ENCODE data around the gene EPB41. TPM values are rescaled to one million over a fixed set of nuclear protein-coding genes. Genes with fewer than 3 reads are reported as not detected.

The EPB41 gene
- total and polyA plus RNA-seq, 9 of the 15 experiments (the other 6 are each of a cell fraction or from before 2014, with no cell fraction given), result 3.7 to 213 (median 141) TPM

DNA sequence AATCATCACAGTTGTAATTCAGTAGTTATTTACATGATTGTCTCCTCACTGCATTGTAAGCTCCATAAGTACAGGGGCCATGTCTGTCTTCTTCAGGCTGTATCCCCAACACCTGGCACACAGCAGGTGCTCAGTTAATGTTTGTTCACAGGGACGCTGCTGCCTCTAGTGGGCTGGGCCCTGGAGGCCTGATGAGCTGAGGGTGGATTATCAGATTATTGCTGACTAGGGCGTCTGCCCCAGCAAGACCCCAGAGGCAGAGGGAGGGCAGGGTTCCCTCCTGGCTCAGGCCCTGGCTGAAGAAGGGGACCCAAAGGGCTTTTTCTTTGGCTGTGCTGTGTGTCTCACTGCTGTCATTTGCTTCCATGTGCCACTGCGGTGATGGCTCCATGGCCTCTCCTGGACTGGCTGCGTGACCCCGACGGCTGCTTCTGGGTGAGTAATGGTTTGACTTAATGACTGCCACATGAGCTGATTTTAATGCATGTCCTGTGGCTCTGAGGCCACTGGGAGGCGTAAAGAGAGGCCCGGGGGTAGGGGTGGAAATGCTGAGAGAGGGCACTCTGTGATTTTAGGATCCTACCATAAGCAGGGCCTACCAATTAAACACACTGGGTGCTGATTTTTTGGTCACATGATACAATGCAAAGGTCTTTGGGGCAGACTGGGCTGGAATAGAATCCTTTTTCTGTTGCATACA lies 20.8 kb upstream of the EPB41 start (continued):
- no peak for TF ChIP-seq ILF3 (IDR thresholded peaks at IDR 0.05; ENCODE audit: borderline replicate concordance)
- TF ChIP-seq MXI1 (IDR thresholded peaks at IDR 0.05; ENCODE audit: low read depth, low read length), result no peak
- TF ChIP-seq, protein P1, sequence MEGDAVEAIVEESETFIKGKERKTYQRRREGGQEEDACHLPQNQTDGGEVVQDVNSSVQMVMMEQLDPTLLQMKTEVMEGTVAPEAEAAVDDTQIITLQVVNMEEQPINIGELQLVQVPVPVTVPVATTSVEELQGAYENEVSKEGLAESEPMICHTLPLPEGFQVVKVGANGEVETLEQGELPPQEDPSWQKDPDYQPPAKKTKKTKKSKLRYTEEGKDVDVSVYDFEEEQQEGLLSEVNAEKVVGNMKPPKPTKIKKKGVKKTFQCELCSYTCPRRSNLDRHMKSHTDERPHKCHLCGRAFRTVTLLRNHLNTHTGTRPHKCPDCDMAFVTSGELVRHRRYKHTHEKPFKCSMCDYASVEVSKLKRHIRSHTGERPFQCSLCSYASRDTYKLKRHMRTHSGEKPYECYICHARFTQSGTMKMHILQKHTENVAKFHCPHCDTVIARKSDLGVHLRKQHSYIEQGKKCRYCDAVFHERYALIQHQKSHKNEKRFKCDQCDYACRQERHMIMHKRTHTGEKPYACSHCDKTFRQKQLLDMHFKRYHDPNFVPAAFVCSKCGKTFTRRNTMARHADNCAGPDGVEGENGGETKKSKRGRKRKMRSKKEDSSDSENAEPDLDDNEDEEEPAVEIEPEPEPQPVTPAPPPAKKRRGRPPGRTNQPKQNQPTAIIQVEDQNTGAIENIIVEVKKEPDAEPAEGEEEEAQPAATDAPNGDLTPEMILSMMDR (IDR thresholded peaks at IDR 0.05 in 2 of 3, conservative IDR thresholded peaks at IDR 0.05 in 1 of 3; ENCODE audit: insufficient read depth in 2 of 3, low read depth in 1 of 3, low read length in 3 of 3), result peak; percentile 68 to 75 (median 73)
- TF ChIP-seq RAD21 (CRISPR knock-in tag; conservative IDR thresholded peaks at IDR 0.05 in 1 of 2, IDR thresholded peaks at IDR 0.05 in 1 of 2), result peak in 1 of 2 experiments; percentile 66; a peak in 2 of 4 replicates
- peak; percentile 37; the same call in 1 of the 2 replicates for TF ChIP-seq RBFOX2 (IDR thresholded peaks at IDR 0.05; ENCODE audit: low read depth, low read length)
- no peak for TF ChIP-seq ZBTB7A (IDR thresholded peaks at IDR 0.05; ENCODE audit: borderline replicate concordance, control insufficient read depth, low read depth, low read length)
- TF ChIP-seq, protein P2, sequence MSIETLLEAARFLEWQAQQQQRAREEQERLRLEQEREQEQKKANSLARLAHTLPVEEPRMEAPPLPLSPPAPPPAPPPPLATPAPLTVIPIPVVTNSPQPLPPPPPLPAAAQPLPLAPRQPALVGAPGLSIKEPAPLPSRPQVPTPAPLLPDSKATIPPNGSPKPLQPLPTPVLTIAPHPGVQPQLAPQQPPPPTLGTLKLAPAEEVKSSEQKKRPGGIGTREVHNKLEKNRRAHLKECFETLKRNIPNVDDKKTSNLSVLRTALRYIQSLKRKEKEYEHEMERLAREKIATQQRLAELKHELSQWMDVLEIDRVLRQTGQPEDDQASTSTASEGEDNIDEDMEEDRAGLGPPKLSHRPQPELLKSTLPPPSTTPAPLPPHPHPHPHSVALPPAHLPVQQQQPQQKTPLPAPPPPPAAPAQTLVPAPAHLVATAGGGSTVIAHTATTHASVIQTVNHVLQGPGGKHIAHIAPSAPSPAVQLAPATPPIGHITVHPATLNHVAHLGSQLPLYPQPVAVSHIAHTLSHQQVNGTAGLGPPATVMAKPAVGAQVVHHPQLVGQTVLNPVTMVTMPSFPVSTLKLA (conservative IDR thresholded peaks at IDR 0.05), result peak; percentile 15 to 42; a peak in 1 of 4 replicates
- TF ChIP-seq ETV1 (tag; conservative IDR thresholded peaks at IDR 0.05; ENCODE audit: low read depth), result no peak
- TF ChIP-seq TAF9B (IDR thresholded peaks at IDR 0.05; ENCODE audit: partially characterized antibody), result no peak
- no peak for TF ChIP-seq ELF2 (CRISPR knock-in tag; IDR thresholded peaks at IDR 0.05)
- TF ChIP-seq, protein P3, sequence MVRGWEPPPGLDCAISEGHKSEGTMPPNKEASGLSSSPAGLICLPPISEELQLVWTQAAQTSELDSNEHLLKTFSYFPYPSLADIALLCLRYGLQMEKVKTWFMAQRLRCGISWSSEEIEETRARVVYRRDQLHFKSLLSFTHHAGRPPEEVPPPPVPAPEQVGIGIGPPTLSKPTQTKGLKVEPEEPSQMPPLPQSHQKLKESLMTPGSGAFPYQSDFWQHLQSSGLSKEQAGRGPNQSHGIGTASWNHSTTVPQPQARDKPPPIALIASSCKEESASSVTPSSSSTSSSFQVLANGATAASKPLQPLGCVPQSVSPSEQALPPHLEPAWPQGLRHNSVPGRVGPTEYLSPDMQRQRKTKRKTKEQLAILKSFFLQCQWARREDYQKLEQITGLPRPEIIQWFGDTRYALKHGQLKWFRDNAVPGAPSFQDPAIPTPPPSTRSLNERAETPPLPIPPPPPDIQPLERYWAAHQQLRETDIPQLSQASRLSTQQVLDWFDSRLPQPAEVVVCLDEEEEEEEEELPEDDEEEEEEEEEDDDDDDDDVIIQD (CRISPR knock-in tag; IDR thresholded peaks at IDR 0.05), result no peak
- no peak for TF ChIP-seq BRF1 (IDR thresholded peaks at IDR 0.05; ENCODE audit: borderline replicate concordance, extremely low read depth, insufficient read length)
- peak in 1 of 3 experiments; percentile 13 for TF ChIP-seq YY1 (IDR thresholded peaks at IDR 0.05; ENCODE audit: borderline replicate concordance in 1 of 3, control insufficient read depth in 1 of 3, extremely low read depth in 1 of 3, insufficient read depth in 3 of 3, insufficient read length in 1 of 3, insufficient replicate concordance in 2 of 3, low read depth in 1 of 3, low read length in 2 of 3)
- TF ChIP-seq POLR2AphosphoS2 (IDR thresholded peaks at IDR 0.05; ENCODE audit: low read length), result 0 out of 2 replicates have a peak, but pooled peaks have one; percentile 33
- TF ChIP-seq NFE2 (IDR thresholded peaks at IDR 0.05; ENCODE audit: low read depth), result no peak
- no peak for TF ChIP-seq ZFP36 (IDR thresholded peaks at IDR 0.05; ENCODE audit: low read depth, low read length, partially characterized antibody)
- TF ChIP-seq ZFP30 (CRISPR knock-in tag; IDR thresholded peaks at IDR 0.05; ENCODE audit: borderline replicate concordance), result no peak
- TF ChIP-seq TAF7 (tag; IDR thresholded peaks at IDR 0.05), result no peak
- no peak for TF ChIP-seq ZNF324 (CRISPR knock-in tag; IDR thresholded peaks at IDR 0.05)
